NCI-H510A treated with DMSO at 0.1 percent for 48 hours (cell line): ENCODE measurements around the gene TIAM2.
"Not testable (repeated sequence)": the region's sequence is repeated elsewhere in the genome, so short reads cannot be mapped to it uniquely, and the experiment has no call there.

Experiments
- DNase-seq: peaks from one replicate; lab custom pipeline; 2025; lab: John Stamatoyannopoulos, UW

TIAM2 gene

GRCh38 chr6:155200012-155200411, 204.9 kb downstream of the TIAM2 start:
- no peak for DNase-seq

DNA sequence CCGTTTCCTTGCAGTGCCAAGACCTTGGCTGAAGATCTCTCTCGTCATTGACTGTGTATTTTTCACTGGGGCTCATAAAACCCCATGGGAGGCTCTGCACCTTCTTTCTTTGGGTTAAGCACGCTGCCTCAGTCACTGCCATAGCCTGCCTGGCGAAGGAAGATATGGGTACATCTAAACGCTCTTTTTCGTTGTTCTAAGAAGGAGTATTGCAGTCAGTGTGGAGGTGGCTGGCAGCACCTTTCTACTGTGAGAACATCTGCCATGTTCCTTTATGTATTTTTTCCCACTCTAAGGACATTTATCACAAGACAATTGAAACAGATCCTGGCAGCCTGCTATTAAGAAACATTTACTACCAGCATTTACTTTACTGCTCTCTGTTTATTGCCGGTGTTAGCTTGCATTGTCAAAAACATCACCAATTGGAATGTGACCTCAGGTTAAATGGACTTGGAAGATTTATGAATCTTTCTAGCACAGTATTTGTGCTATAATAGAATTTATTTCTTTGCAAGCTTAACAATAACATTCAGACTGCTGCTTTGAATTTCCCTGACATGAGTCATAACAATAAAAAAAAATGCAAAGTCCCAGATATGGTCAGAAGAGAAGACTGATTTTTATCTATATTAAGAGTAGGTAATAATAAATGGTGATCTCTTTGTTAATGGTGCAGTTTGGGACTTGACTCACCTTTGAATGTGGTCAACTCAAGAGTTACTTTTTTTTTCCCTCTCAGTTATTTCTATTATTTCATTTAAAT, 206.5 kb downstream of the TIAM2 start:
- DNase-seq, result no peak

- DNase-seq, result no peak
Observed at GRCh38 chr6:155207223-155207622, 212.1 kb downstream of the TIAM2 start.

DNA sequence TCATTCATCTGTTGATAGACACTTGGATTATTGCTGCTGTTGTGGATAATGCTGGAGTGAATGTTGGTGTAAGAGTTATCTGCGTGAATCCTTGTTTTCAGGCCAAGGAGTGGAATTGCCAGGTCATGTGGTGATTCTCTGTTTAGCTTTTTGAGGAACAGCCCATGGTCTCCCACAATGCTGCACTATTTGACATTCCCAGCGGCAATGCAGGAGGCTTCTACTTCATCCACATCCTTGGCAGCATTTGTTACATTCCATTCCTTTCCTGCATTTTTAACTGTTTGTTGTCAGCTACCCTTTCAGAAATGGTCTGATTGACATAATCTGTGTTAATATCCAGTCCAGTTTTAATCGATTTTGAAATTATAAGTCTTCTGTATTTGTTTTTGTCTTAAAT, 217.0 kb downstream of the TIAM2 start:
- DNase-seq, result no peak

- DNase-seq, result no peak
Observed at GRCh38 chr6:155212616-155213380, 217.7 kb downstream of the TIAM2 start.

DNA sequence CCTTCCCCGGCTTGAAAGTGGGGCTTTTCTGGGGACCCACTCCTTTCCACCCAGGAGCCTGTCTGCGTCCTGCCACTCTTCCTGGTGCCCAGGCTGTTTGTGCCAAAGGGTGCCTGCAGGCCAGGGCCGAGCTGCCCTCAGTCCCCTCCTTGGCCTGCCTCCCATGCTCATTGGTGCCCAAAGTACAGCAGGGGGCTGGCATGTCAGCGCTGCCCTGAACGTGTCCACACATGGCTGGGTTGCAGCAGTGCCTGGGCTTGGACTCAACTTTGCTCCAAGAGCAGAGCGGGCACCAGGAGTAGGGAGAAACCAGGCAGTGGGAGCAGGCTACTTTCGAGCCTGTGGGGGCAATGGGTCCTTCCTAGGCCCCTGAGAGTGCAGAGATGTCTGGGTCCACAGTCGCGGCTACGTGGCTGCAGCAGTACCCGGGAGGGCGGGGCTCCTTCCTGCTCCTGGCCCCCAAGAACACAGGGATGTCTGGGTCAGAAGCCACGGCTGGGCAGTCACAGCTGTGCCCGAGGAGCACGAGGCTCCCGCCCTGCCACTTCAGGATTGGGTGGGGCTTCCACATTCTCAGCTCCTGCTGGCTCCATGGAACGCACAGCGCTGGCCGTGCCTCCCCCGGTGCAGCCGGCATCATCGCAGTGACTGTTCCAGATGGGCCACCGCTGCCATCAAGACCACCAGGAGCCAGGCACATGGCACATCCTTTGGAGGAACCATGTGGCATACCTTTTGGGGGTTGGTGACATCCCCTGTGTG, 218.7 kb downstream of the TIAM2 start:
- DNase-seq, result no peak

DNA sequence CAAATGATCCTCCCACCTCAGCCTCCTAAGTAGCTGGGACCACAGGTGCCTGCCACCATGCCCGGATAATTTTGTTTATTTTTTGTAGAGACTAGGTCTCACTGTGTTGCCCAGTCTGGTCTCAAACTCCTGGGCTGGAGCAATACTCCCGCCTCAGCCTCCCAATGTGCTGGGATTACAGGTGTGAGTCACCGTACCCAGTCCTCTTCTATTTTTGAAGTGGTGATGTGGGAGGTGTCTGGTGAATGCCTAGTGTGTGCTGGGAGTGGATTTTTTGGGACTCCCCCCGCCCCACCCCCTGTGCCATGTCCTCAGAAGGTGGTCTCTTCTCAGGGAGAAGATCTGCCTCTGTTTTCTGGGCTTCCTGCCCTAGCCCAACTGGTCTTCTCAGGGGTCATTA, 220.8 kb downstream of the TIAM2 start:
- no peak for DNase-seq

- DNase-seq, result no peak
Observed at GRCh38 chr6:155216312-155217046, 221.4 kb downstream of the TIAM2 start.

DNA sequence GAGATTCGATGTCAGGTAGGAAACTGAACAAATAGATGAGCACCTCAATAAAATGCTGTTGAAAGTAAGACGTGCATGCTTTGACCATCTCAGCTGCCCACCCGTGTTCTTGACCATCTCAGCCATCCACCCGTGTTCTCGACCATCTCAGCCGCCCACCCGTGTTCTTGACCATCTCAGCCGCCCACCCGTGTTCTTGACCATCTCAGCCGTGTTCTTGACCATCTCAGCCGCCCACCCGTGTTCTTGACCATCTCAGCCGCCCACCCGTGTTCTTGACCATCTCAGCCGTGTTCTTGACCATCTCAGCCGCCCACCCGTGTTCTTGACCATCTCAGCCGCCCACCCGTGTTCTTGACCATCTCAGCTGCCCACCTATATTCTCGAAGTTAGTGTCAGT, 223.6 kb downstream of the TIAM2 start:
- not testable (repeated sequence) for DNase-seq

DNA sequence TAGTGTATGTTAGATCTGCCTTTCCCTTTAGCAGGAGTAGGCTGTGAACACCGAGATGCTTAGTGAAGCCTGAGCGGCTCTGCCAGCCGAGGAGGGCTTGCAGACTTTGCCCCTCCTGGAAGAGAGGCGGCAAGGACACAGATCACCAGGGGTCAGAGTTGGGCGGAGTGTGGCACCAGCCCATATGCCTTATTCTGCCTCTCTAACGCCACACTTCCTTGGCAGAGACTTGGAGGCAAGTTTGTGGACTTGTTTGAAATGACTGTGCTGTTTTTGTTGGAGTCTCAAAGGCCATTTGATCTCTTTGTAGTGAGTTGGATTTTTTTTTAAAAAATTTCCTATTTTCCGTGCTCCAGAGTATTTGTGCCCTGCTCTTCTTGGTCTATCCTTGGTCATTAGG, 224.2 kb downstream of the TIAM2 start:
- DNase-seq, result no peak

DNA sequence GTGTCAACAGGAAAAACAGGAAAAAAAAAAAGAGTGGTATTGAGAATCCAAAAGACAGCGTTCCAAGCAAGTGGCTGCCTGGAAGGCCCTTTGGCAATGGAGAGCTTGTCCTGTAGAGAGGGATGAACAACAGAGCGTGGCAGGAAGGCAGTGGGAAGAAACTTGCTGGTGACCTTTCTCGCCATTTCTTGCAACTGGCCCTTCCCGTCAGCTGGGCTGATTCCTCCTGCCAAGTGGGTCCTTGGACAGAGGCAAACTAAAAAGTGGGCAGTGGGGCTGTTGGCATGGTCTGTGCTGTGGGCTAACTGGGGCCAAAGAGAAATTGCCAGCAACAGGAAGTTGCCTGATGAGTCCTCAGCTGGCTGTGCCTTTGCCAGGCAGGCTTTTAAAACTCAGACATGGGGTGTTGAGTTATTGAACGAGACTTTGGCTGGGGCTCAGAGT, 224.8 kb downstream of the TIAM2 start:
- DNase-seq, result no peak

DNA sequence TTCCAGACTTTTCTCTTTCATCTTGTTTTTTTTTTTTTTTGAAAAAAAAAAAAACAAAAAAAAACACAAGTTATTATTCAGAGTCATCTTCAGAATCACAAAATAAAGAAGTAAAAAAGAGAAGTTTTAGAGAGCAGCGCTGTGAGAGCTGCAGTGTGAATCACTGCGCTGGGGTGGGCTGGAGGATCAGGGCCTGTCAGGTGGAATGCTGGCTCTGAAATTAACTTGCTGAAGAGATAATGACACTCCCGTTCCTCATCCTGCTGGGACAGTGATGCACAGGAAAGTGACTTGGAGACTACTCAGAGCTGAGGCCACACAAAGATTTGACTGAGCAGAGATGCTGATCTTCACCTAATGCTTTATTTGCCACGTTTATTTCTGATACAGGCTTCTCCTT, 226.0 kb downstream of the TIAM2 start:
- DNase-seq, result no peak

DNA sequence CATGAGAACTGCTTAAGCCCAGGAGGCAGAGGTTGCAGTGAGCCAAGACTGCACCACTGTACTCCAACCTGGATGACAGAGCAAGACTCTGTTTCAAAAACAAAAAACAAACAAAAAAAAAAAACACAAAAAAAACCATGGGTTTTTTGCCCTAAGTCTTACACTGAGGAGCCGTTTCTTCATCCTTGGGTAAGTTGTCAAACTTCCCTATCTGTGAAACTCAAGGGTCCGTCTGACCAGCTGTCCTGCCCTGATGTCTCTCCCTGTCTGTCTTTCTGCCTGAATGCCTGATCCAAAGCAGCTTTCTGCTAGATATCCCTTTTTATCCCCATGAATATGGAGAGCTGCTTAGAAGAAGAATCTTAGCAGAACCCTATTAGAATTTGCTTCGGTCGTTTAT, 227.4 kb downstream of the TIAM2 start:
- no peak for DNase-seq

GRCh38 chr6:155223646-155224451, 228.7 kb downstream of the TIAM2 start:
- DNase-seq, result no peak

GRCh38 chr6:155224618-155225017, 229.5 kb downstream of the TIAM2 start:
- DNase-seq, result no peak

- no peak for DNase-seq
Observed at GRCh38 chr6:155227046-155227445, 231.9 kb downstream of the TIAM2 start.

- no peak for DNase-seq
Observed at GRCh38 chr6:155228546-155229166, 233.5 kb downstream of the TIAM2 start.

DNA sequence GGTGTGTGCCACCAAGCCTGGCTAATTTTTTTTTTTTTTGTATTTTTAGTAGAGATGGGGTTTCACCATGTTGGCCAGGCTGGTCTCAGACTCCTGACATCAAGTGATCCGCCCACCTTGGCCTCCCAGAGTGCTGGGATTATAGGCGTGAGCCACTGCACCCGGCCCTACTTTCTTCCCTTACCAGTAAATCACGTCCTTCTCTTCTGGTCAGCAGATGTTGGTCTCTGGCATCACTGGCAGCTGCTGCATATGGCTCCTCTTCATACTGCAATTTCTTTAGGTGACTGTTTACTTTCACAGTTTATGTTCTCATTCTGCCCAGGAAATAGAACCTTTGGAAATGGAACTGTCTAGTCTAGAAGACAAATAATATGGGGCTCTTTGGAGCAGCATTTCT, 235.9 kb downstream of the TIAM2 start:
- not testable (repeated sequence) for DNase-seq

- no peak for DNase-seq
Observed at GRCh38 chr6:155232848-155233247, 237.7 kb downstream of the TIAM2 start.

DNA sequence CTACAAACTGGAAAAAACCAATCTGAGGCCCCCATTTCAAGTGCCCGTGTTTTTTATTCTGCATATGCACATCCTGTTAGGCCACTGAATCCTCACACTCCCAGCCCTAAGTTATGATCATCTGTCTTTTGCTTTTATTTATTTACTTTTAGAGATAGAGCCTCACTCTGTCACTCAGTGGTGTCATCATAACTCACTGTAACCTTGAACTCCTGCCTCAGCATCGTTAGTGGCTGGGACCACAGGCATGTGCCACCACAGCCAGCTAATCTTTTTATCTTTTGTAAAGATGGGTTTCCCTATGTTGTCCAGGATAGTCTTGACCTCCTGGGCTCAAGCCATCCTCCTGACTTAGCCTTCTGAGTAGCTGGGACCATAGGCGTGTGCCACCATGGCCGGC, 239.1 kb downstream of the TIAM2 start:
- DNase-seq, result no peak

DNA sequence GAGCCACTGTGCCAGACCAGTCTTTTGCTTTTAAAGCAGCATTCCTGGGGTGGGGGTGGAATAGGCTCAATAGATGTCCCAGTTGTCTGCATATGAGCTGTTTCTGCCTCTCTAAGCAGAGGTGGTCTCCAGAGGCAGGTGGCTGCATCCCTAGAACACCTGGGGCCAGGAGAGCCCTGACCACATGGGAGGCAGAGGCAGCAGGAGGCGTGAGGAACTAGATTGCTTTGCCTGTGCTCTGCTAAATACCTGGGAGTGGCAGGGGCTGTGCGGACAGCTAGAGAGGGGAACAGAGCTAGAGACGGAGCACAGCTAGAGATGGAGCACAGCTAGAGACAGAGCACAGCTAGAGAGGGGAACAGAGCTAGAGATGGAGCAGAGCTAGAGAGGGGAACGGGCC, 239.6 kb downstream of the TIAM2 start:
- no peak for DNase-seq
